Peyer's patch (tissue), 4 donors: ENCODE results near the gene TRIM9.

Source experiments
- POLR2A ChIP-seq, 2 donors: fragments of 450-650 bp; IDR thresholded peaks; one replicate each; pipeline ENCODE4 v1.5.1; 2017; ENCODE audit warnings: antibody characterized with exemption in 2 of 2, mild to moderate bottlenecking in 2 of 2, moderate library complexity in 2 of 2
- TF ChIP-seq, protein P1 (sequence below), 6 experiments: fragments of 450-650 bp in 4 of 6; fragments of 200-600 bp in 2 of 6; sonication (generic) in 1 of 6; IDR thresholded peaks; one replicate each; pipeline ENCODE4 v1.5.1; 2017 to 2019; ENCODE audit warnings: antibody characterized with exemption in 6 of 6, mild to moderate bottlenecking in 3 of 6, moderate library complexity in 1 of 6

DNA sequence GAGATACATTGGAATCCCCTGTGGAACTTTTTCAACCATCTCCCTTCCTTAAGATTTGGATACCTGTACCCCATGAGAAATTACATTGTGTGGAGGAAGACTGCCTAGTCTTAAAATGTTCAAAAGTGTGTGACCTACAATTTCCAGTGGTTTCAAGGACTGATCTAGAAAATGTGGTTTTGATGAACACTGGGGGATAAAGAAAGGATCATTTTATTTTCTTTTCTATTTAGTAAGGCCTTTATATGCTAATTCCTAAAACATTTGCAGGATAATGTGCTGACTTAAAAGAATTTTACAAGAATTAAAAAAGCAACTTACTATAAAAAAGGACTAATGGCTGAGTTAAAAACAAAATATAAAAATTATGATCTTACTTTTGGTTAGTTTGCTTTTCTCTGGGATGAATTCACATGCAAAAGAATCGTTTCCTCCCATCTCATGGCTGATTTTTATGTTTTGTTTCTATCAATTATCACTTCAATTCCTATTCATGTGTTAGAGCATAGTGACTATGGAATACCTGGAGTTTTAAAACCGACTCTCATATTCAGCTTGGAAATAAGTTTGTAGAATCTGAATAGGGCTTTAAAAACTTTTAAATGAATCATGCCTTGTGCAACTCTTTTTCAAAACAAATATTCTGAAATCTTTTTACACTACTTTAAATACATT is 110.7 kb downstream of the TRIM9 start:
- TF ChIP-seq, protein P1, sequence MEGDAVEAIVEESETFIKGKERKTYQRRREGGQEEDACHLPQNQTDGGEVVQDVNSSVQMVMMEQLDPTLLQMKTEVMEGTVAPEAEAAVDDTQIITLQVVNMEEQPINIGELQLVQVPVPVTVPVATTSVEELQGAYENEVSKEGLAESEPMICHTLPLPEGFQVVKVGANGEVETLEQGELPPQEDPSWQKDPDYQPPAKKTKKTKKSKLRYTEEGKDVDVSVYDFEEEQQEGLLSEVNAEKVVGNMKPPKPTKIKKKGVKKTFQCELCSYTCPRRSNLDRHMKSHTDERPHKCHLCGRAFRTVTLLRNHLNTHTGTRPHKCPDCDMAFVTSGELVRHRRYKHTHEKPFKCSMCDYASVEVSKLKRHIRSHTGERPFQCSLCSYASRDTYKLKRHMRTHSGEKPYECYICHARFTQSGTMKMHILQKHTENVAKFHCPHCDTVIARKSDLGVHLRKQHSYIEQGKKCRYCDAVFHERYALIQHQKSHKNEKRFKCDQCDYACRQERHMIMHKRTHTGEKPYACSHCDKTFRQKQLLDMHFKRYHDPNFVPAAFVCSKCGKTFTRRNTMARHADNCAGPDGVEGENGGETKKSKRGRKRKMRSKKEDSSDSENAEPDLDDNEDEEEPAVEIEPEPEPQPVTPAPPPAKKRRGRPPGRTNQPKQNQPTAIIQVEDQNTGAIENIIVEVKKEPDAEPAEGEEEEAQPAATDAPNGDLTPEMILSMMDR (IDR thresholded peaks at IDR 0.05) = no peak
- no peak for TF ChIP-seq POLR2A (IDR thresholded peaks at IDR 0.05)
